HepG2 (cell line): ENCODE results near the gene NFKBIA. TPM values are rescaled to one million over a fixed set of nuclear protein-coding genes. Genes with fewer than 3 reads are reported as not detected.

Source experiments
- FOSL2 ChIP-seq: sonication (generic); formaldehyde crosslinking; IDR thresholded peaks from 2 replicates; pipeline ENCODE4 v1.4.0; 2020; ENCODE audit warnings: missing genetic modification reagents
- IKZF1 ChIP-seq: fragments of 450-650 bp; IDR thresholded peaks from 2 replicates; pipeline ENCODE4 v1.7.1; 2016
- MTA1 ChIP-seq: sonication (generic); formaldehyde crosslinking; IDR thresholded peaks from 2 replicates; pipeline ENCODE4 v1.4.0; 2020; ENCODE audit warnings: missing genetic modification reagents, mild to moderate bottlenecking, borderline replicate concordance
- NFYC ChIP-seq: IDR thresholded peaks from 2 replicates; pipeline ENCODE4 v1.6.1; 2016; ENCODE audit warnings: missing genetic modification reagents, missing compliant biosample characterization
- PLRG1 ChIP-seq: fragments of 450-650 bp; conservative IDR thresholded peaks from 2 replicates; pipeline ENCODE4 v1.6.1; 2016
- SRF ChIP-seq: IDR thresholded peaks from 2 replicates; pipeline ENCODE4 v1.6.1; 2011; ENCODE audit warnings: mild to moderate bottlenecking, low read depth, low read length, moderate library complexity
- ZFAT ChIP-seq: sonication (generic); formaldehyde crosslinking; conservative IDR thresholded peaks from 2 replicates; pipeline ENCODE4 v1.8.1; 2023; ENCODE audit warnings: missing genetic modification reagents, inconsistent platforms
- ZNF546 ChIP-seq: sonication (generic); formaldehyde crosslinking; conservative IDR thresholded peaks from 2 replicates; pipeline ENCODE4 v1.8.1; 2023; ENCODE audit warnings: mild to moderate bottlenecking, missing genetic modification reagents
- ZNF572 ChIP-seq: sonication (generic); formaldehyde crosslinking; IDR thresholded peaks from 2 replicates; pipeline ENCODE4 v1.5.1; 2020; ENCODE audit warnings: mild to moderate bottlenecking, missing genetic modification reagents
- ZSCAN22 ChIP-seq: sonication (generic); formaldehyde crosslinking; IDR thresholded peaks from 2 replicates; pipeline ENCODE4 v1.4.0; 2020; ENCODE audit warnings: mild to moderate bottlenecking, missing genetic modification reagents
- polyA plus RNA-seq, 8 experiments: library from polyadenylated mRNA; depleted of rRNA in 3 of 8; stranded (reverse) in 7 of 8; unstranded in 1 of 8; fragments of >200 nt; fragmentation: Illumina TruSeq in 4 of 8; extraction: Trizol in 4 of 8; gene quantifications; 2 replicates each; pipeline versions ENCODE4 v1.2.1 to v1.2.3, GENCODE V29; 2011 to 2016; ENCODE audit warnings: low read depth in 4 of 8, missing spikeins in 1 of 8, mixed read lengths in 1 of 8; ENCODE audit not compliant: insufficient read depth in 1 of 8
- total RNA-seq, 5 experiments: library from RNA; depleted of rRNA; stranded (reverse); fragments of >200 nt; fragmentation: Illumina TruSeq; extraction: Trizol; gene quantifications; 2 replicates each; pipeline ENCODE4 v1.2.3, GENCODE V29; 2016; ENCODE audit warnings: low read depth in 1 of 5
- TF ChIP-seq, protein P1 (sequence below): sonication (generic); formaldehyde crosslinking; IDR thresholded peaks from 2 replicates; pipeline ENCODE4 v1.5.0; 2020; ENCODE audit warnings: mild to moderate bottlenecking, missing genetic modification reagents, borderline replicate concordance
- TF ChIP-seq, protein P2 (sequence below): sonication (generic); formaldehyde crosslinking; IDR thresholded peaks from 2 replicates; pipeline ENCODE4 v1.9.0; 2021; ENCODE audit warnings: missing genetic modification reagents, mild to moderate bottlenecking, borderline replicate concordance
- TF ChIP-seq, protein P3 (sequence below): IDR thresholded peaks from 2 replicates; pipeline ENCODE4 v1.4.0; 2020; ENCODE audit warnings: mild to moderate bottlenecking, missing genetic modification reagents
- TF ChIP-seq, protein P4 (sequence below): sonication (generic); formaldehyde crosslinking; IDR thresholded peaks from 2 replicates; pipeline ENCODE4 v1.9.0; 2022; ENCODE audit warnings: missing genetic modification reagents, mild to moderate bottlenecking, borderline replicate concordance
- TF ChIP-seq, protein P5 (sequence below): sonication (generic); formaldehyde crosslinking; IDR thresholded peaks from 2 replicates; pipeline ENCODE4 v1.5.1; 2020; ENCODE audit warnings: mild to moderate bottlenecking, moderate library complexity, missing genetic modification reagents

Gene NFKBIA
- total and polyA plus RNA-seq, 2 of the 13 experiments (the other 11 are each of a cell fraction or from before 2014, with no cell fraction given), result 197 to 319 TPM

DNA sequence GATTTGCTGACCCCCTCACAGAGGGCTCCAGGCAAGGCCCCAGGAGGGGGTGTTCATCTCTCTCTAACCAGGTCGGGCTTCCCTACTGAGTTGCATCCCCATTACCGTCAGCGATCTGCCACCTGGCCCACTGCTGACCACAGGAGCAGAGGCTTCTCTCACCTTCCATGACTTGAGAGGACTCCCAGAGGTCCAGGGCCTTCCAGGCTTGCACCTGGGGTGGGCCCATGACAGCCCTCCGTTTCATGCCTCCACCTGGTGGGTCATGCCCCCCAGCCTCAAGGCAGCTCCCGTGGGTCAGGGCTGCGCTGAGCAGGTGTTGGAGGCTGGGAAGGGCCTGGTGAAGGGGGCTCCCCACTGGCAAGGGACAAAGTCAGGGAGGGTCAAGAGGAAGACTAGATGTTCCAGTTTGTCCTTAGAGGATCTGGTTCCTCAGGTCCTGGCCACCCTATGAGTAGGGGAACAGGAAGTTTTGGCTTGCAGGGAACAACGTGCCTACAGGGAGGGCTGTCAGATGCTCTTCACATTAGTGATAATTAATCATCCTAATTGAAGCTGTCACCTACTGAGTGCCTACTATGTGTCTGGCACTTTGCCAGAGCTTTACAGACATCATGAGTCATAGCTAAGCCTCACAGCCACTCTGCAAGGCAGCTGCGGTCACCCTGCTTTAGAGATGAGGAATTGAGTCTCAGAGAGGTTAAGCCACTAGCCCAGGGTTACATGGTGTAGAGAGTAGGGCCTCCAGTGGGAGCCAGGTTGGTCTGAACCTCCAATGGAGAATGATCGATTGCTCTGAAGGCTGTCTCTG is 13.8 kb downstream of the NFKBIA start (continued):
- TF ChIP-seq PLRG1 (no peak), ZNF572 (CRISPR knock-in tag) (0 out of 2 replicates have a peak, but pooled peaks have one; percentile 34), ZNF546 (CRISPR knock-in tag) (no peak), SRF (no peak), IKZF1 (no peak), ZFAT (CRISPR knock-in tag) (no peak), FOSL2 (CRISPR knock-in tag) (peak; percentile 83), NFYC (CRISPR knock-in tag) (no peak), MTA1 (CRISPR knock-in tag) (no peak), ZSCAN22 (CRISPR knock-in tag) (no peak)
- TF ChIP-seq, protein P1, sequence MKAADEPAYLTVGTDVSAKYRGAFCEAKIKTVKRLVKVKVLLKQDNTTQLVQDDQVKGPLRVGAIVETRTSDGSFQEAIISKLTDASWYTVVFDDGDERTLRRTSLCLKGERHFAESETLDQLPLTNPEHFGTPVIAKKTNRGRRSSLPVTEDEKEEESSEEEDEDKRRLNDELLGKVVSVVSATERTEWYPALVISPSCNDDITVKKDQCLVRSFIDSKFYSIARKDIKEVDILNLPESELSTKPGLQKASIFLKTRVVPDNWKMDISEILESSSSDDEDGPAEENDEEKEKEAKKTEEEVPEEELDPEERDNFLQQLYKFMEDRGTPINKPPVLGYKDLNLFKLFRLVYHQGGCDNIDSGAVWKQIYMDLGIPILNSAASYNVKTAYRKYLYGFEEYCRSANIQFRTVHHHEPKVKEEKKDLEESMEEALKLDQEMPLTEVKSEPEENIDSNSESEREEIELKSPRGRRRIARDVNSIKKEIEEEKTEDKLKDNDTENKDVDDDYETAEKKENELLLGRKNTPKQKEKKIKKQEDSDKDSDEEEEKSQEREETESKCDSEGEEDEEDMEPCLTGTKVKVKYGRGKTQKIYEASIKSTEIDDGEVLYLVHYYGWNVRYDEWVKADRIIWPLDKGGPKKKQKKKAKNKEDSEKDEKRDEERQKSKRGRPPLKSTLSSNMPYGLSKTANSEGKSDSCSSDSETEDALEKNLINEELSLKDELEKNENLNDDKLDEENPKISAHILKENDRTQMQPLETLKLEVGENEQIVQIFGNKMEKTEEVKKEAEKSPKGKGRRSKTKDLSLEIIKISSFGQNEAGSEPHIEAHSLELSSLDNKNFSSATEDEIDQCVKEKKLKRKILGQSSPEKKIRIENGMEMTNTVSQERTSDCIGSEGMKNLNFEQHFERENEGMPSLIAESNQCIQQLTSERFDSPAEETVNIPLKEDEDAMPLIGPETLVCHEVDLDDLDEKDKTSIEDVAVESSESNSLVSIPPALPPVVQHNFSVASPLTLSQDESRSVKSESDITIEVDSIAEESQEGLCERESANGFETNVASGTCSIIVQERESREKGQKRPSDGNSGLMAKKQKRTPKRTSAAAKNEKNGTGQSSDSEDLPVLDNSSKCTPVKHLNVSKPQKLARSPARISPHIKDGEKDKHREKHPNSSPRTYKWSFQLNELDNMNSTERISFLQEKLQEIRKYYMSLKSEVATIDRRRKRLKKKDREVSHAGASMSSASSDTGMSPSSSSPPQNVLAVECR (CRISPR knock-in tag), result peak; percentile 11; the same call in 1 of the 2 replicates
- TF ChIP-seq, protein P2, sequence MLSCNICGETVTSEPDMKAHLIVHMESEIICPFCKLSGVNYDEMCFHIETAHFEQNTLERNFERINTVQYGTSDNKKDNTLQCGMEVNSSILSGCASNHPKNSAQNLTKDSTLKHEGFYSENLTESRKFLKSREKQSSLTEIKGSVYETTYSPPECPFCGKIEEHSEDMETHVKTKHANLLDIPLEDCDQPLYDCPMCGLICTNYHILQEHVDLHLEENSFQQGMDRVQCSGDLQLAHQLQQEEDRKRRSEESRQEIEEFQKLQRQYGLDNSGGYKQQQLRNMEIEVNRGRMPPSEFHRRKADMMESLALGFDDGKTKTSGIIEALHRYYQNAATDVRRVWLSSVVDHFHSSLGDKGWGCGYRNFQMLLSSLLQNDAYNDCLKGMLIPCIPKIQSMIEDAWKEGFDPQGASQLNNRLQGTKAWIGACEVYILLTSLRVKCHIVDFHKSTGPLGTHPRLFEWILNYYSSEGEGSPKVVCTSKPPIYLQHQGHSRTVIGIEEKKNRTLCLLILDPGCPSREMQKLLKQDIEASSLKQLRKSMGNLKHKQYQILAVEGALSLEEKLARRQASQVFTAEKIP (CRISPR knock-in tag), result 0 out of 2 replicates have a peak, but pooled peaks have one; percentile 60
- TF ChIP-seq, protein P3, sequence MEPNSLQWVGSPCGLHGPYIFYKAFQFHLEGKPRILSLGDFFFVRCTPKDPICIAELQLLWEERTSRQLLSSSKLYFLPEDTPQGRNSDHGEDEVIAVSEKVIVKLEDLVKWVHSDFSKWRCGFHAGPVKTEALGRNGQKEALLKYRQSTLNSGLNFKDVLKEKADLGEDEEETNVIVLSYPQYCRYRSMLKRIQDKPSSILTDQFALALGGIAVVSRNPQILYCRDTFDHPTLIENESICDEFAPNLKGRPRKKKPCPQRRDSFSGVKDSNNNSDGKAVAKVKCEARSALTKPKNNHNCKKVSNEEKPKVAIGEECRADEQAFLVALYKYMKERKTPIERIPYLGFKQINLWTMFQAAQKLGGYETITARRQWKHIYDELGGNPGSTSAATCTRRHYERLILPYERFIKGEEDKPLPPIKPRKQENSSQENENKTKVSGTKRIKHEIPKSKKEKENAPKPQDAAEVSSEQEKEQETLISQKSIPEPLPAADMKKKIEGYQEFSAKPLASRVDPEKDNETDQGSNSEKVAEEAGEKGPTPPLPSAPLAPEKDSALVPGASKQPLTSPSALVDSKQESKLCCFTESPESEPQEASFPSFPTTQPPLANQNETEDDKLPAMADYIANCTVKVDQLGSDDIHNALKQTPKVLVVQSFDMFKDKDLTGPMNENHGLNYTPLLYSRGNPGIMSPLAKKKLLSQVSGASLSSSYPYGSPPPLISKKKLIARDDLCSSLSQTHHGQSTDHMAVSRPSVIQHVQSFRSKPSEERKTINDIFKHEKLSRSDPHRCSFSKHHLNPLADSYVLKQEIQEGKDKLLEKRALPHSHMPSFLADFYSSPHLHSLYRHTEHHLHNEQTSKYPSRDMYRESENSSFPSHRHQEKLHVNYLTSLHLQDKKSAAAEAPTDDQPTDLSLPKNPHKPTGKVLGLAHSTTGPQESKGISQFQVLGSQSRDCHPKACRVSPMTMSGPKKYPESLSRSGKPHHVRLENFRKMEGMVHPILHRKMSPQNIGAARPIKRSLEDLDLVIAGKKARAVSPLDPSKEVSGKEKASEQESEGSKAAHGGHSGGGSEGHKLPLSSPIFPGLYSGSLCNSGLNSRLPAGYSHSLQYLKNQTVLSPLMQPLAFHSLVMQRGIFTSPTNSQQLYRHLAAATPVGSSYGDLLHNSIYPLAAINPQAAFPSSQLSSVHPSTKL (CRISPR knock-in tag), result no peak
- TF ChIP-seq, protein P4, sequence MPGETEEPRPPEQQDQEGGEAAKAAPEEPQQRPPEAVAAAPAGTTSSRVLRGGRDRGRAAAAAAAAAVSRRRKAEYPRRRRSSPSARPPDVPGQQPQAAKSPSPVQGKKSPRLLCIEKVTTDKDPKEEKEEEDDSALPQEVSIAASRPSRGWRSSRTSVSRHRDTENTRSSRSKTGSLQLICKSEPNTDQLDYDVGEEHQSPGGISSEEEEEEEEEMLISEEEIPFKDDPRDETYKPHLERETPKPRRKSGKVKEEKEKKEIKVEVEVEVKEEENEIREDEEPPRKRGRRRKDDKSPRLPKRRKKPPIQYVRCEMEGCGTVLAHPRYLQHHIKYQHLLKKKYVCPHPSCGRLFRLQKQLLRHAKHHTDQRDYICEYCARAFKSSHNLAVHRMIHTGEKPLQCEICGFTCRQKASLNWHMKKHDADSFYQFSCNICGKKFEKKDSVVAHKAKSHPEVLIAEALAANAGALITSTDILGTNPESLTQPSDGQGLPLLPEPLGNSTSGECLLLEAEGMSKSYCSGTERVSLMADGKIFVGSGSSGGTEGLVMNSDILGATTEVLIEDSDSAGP (CRISPR knock-in tag), result 0 out of 2 replicates have a peak, but pooled peaks have one; percentile 53
- TF ChIP-seq, protein P5, sequence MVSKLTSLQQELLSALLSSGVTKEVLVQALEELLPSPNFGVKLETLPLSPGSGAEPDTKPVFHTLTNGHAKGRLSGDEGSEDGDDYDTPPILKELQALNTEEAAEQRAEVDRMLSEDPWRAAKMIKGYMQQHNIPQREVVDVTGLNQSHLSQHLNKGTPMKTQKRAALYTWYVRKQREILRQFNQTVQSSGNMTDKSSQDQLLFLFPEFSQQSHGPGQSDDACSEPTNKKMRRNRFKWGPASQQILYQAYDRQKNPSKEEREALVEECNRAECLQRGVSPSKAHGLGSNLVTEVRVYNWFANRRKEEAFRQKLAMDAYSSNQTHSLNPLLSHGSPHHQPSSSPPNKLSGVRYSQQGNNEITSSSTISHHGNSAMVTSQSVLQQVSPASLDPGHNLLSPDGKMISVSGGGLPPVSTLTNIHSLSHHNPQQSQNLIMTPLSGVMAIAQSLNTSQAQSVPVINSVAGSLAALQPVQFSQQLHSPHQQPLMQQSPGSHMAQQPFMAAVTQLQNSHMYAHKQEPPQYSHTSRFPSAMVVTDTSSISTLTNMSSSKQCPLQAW (CRISPR knock-in tag), result peak; percentile 15; the same call in 1 of the 2 replicates
